ENCODE results near the gene CA10.

The CA10 gene

DNA sequence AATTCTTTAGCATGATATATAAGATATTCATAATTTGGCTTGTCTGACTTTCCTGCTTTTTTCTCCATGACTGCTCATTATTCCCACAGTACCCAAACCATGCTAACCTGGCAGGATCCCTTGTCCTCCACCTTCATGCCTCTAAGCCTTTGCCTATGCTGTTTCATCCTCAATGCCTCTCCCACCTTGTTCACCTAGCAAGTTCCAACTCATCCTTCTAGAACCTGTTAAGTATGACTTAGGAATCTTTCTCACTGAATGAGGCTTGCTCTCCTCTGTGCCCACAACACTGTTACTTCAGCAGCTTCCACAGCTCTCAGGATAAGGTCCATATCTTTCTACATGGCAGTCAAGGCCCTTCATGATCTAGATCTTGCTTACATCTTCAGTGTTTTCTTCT, 34.0 kb downstream of the CA10 start:
- Histone ChIP-seq H3K9me3 (ENCODE audit: control insufficient read depth in 1 of 2, low read length in 2 of 2) (no peaks in the 10 kb centered on the region), H3K27ac (ENCODE audit: low read depth, low read length) (no peak overlapping the region), H3K4me1 (ENCODE audit: control insufficient read depth in 1 of 2, insufficient read depth in 2 of 2, low read length in 2 of 2) (no peaks in the 10 kb centered on the region), H3K9ac (ENCODE audit: low read depth in 1 of 2, low read length in 2 of 2) (no peak overlapping the region), H3K27me3 (ENCODE audit: control insufficient read depth in 1 of 2, insufficient read depth in 2 of 2, low read length in 2 of 2) (no peaks in the 10 kb centered on the region), H3K4me3 (ENCODE audit: low read depth in 1 of 2, low read length in 2 of 2) (no peak overlapping the region), H3K36me3 (ENCODE audit: control insufficient read depth in 1 of 2, insufficient read depth in 2 of 2, low read length in 2 of 2) (no peaks in the 10 kb centered on the region)

GRCh38 chr17:52120465-52120864, 38.0 kb downstream of the CA10 start:
- Histone ChIP-seq H3K9me3 (ENCODE audit: control insufficient read depth in 1 of 2, low read length in 2 of 2) (no peaks in the 10 kb centered on the region), H3K27me3 (ENCODE audit: control insufficient read depth in 1 of 2, insufficient read depth in 2 of 2, low read length in 2 of 2) (no peaks in the 10 kb centered on the region), H3K36me3 (ENCODE audit: control insufficient read depth in 1 of 2, insufficient read depth in 2 of 2, low read length in 2 of 2) (no peaks in the 10 kb centered on the region), H3K4me1 (ENCODE audit: control insufficient read depth in 1 of 2, insufficient read depth in 2 of 2, low read length in 2 of 2) (no peaks in the 10 kb centered on the region), H3K4me3 (ENCODE audit: low read depth in 1 of 2, low read length in 2 of 2) (no peak overlapping the region), H3K9ac (ENCODE audit: low read depth in 1 of 2, low read length in 2 of 2) (no peak overlapping the region), H3K27ac (ENCODE audit: low read depth, low read length) (no peak overlapping the region)

DNA sequence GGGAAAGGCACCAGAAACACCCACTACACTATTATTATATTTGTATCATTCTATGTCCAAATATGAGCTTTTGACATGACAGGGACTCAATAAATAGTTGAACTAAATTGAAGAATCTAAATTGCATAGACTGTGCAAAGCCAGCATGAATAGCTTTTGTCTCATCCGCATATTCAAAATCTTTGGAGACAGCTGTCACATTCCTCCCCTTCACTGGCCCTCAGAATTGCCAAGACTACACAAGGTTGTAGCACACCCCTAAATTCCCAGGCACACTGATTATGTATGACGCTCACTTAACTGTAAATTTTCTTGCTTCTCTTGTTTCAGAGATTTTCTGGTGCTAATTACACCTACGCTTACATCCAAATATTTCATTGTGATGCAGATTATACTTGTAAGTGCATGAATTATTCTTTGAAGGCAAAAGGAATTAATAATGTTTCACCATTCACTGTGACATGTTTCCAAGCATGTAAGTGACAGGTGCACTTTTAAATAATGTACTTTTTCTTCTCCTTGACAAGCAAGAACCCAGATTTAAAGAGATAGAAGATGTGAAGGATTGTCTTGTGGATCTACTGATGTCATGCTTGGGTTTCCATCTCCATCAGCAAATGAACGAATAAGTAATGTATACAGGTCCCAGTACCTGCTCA, 47.5 kb downstream of the CA10 start:
- no peak overlapping the region for H3K4me3 ChIP-seq (ENCODE audit: low read depth in 1 of 2, low read length in 2 of 2)
- H3K9me3 ChIP-seq (ENCODE audit: control insufficient read depth in 1 of 2, low read length in 2 of 2), result no peaks in the 10 kb centered on the region
- no peak overlapping the region for H3K9ac ChIP-seq (ENCODE audit: low read depth in 1 of 2, low read length in 2 of 2)
- no peaks in the 10 kb centered on the region for H3K4me1 ChIP-seq (ENCODE audit: control insufficient read depth in 1 of 2, insufficient read depth in 2 of 2, low read length in 2 of 2)
- no peak overlapping the region for H3K27ac ChIP-seq (ENCODE audit: low read depth, low read length)
- H3K36me3 ChIP-seq (ENCODE audit: control insufficient read depth in 1 of 2, insufficient read depth in 2 of 2, low read length in 2 of 2), result no peaks in the 10 kb centered on the region
- no peaks in the 10 kb centered on the region for H3K27me3 ChIP-seq (ENCODE audit: control insufficient read depth in 1 of 2, insufficient read depth in 2 of 2, low read length in 2 of 2)

- H3K9ac ChIP-seq (ENCODE audit: low read depth in 1 of 2, low read length in 2 of 2), result no peak overlapping the region
- no peaks in the 10 kb centered on the region for H3K4me1 ChIP-seq (ENCODE audit: control insufficient read depth in 1 of 2, insufficient read depth in 2 of 2, low read length in 2 of 2)
- H3K4me3 ChIP-seq (ENCODE audit: low read depth in 1 of 2, low read length in 2 of 2), result no peak overlapping the region
- H3K27me3 ChIP-seq (ENCODE audit: control insufficient read depth in 1 of 2, insufficient read depth in 2 of 2, low read length in 2 of 2), result no peaks in the 10 kb centered on the region
- no peaks in the 10 kb centered on the region for H3K36me3 ChIP-seq (ENCODE audit: control insufficient read depth in 1 of 2, insufficient read depth in 2 of 2, low read length in 2 of 2)
- no peak overlapping the region for H3K27ac ChIP-seq (ENCODE audit: low read depth, low read length)
- H3K9me3 ChIP-seq (ENCODE audit: control insufficient read depth in 1 of 2, low read length in 2 of 2), result no peaks in the 10 kb centered on the region
Observed at GRCh38 chr17:52106638-52107261, 51.8 kb downstream of the CA10 start.

- no peaks in the 10 kb centered on the region for H3K36me3 ChIP-seq (ENCODE audit: control insufficient read depth in 1 of 2, insufficient read depth in 2 of 2, low read length in 2 of 2)
Observed at GRCh38 chr17:52106072-52106471, 52.4 kb downstream of the CA10 start.

DNA sequence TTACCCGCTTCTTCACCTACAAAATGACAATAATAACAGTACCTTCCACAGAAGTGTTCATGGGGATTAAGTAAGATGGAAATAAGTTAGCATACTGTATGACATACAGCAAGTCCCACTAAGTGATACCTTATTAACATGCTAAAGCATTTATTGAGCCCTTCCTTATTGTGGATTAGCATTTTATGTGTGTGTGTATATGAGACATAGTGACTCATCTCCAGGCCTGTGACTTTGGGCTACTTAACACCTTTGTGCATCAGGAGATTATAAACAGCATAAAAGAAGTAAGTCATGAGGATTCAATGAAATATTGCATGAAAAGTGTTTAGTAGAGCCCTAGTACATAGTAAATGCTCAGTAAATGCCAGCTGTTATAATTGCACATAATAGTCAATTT, 52.9 kb downstream of the CA10 start:
- H3K4me1 ChIP-seq (ENCODE audit: control insufficient read depth in 1 of 2, insufficient read depth in 2 of 2, low read length in 2 of 2), result no peaks in the 10 kb centered on the region
- no peaks in the 10 kb centered on the region for H3K27me3 ChIP-seq (ENCODE audit: control insufficient read depth in 1 of 2, insufficient read depth in 2 of 2, low read length in 2 of 2)
- H3K27ac ChIP-seq (ENCODE audit: low read depth, low read length), result no peak overlapping the region
- no peaks in the 10 kb centered on the region for H3K36me3 ChIP-seq (ENCODE audit: control insufficient read depth in 1 of 2, insufficient read depth in 2 of 2, low read length in 2 of 2)
- H3K9ac ChIP-seq (ENCODE audit: low read depth in 1 of 2, low read length in 2 of 2), result no peak overlapping the region
- no peak overlapping the region for H3K4me3 ChIP-seq (ENCODE audit: low read depth in 1 of 2, low read length in 2 of 2)
- no peaks in the 10 kb centered on the region for H3K9me3 ChIP-seq (ENCODE audit: control insufficient read depth in 1 of 2, low read length in 2 of 2)

More at GRCh38 chr17:52106072-52106471, 52.4 kb downstream of the CA10 start:
- Histone ChIP-seq H3K9me3 (ENCODE audit: control insufficient read depth in 1 of 2, low read length in 2 of 2) (no peaks in the 10 kb centered on the region), H3K27me3 (ENCODE audit: control insufficient read depth in 1 of 2, insufficient read depth in 2 of 2, low read length in 2 of 2) (no peaks in the 10 kb centered on the region), H3K9ac (ENCODE audit: low read depth in 1 of 2, low read length in 2 of 2) (no peak overlapping the region), H3K4me3 (ENCODE audit: low read depth in 1 of 2, low read length in 2 of 2) (no peak overlapping the region), H3K27ac (ENCODE audit: low read depth, low read length) (no peak overlapping the region), H3K4me1 (ENCODE audit: control insufficient read depth in 1 of 2, insufficient read depth in 2 of 2, low read length in 2 of 2) (no peaks in the 10 kb centered on the region)

DNA sequence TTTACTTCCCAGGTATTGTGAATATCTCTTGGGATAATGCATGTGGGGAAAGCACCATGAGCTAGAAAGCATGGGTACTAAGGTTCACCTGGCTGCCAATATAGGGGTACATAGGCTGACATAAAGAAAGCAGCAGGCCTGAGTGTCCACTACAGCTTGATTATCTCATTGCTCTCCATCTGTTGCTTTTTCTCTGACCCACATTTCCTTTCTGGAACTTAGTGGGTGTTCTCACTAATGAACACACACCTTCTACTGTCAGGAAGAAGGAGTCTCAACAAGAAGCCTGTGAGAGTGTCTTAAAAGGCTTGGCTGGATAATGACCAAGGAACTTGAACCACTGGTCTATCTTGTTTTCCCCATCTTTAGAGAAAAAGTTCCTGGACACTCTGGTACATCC, 62.5 kb downstream of the CA10 start:
- H3K27ac ChIP-seq (ENCODE audit: low read depth, low read length), result no peak overlapping the region
- no peaks in the 10 kb centered on the region for H3K4me1 ChIP-seq (ENCODE audit: control insufficient read depth in 1 of 2, insufficient read depth in 2 of 2, low read length in 2 of 2)
- H3K9ac ChIP-seq (ENCODE audit: low read depth in 1 of 2, low read length in 2 of 2), result no peak overlapping the region
- no peaks in the 10 kb centered on the region for H3K36me3 ChIP-seq (ENCODE audit: control insufficient read depth in 1 of 2, insufficient read depth in 2 of 2, low read length in 2 of 2)
- H3K27me3 ChIP-seq (ENCODE audit: control insufficient read depth in 1 of 2, insufficient read depth in 2 of 2, low read length in 2 of 2), result no peaks in the 10 kb centered on the region
- no peak overlapping the region for H3K4me3 ChIP-seq (ENCODE audit: low read depth in 1 of 2, low read length in 2 of 2)
- H3K9me3 ChIP-seq (ENCODE audit: control insufficient read depth in 1 of 2, low read length in 2 of 2), result no peaks in the 10 kb centered on the region

- no peak overlapping the region for H3K4me3 ChIP-seq (ENCODE audit: low read depth in 1 of 2, low read length in 2 of 2)
- no peaks in the 10 kb centered on the region for H3K9me3 ChIP-seq (ENCODE audit: control insufficient read depth in 1 of 2, low read length in 2 of 2)
- H3K4me1 ChIP-seq (ENCODE audit: control insufficient read depth in 1 of 2, insufficient read depth in 2 of 2, low read length in 2 of 2), result no peaks in the 10 kb centered on the region
- H3K36me3 ChIP-seq (ENCODE audit: control insufficient read depth in 1 of 2, insufficient read depth in 2 of 2, low read length in 2 of 2), result no peaks in the 10 kb centered on the region
- H3K27ac ChIP-seq (ENCODE audit: low read depth, low read length), result no peak overlapping the region
- H3K9ac ChIP-seq (ENCODE audit: low read depth in 1 of 2, low read length in 2 of 2), result no peak overlapping the region
- H3K27me3 ChIP-seq (ENCODE audit: control insufficient read depth in 1 of 2, insufficient read depth in 2 of 2, low read length in 2 of 2), result no peaks in the 10 kb centered on the region
Observed at GRCh38 chr17:52084176-52084575, 74.3 kb downstream of the CA10 start.

DNA sequence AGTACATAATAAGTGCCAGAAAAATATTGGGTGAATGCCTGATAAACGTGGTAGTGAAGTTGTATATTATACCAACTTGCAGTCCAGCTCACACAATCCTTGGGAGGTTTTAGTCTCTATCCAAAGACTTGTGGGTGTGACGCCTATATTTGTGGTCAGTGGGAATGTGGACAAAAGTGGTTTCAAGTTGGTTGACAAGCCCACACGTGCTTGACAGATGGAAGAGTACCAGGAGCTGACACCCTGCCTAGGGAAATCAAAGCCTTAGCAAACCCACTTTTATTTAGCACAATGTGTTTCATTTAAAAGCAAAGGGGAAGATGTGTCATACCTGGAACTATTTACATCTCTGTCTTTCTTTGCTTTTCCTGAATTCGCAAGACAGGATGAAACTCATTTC, 79.0 kb downstream of the CA10 start:
- no peaks in the 10 kb centered on the region for H3K27me3 ChIP-seq (ENCODE audit: control insufficient read depth in 1 of 2, insufficient read depth in 2 of 2, low read length in 2 of 2)
- no peak overlapping the region for H3K9ac ChIP-seq (ENCODE audit: low read depth in 1 of 2, low read length in 2 of 2)
- H3K9me3 ChIP-seq (ENCODE audit: control insufficient read depth in 1 of 2, low read length in 2 of 2), result no peaks in the 10 kb centered on the region
- H3K4me1 ChIP-seq (ENCODE audit: control insufficient read depth in 1 of 2, insufficient read depth in 2 of 2, low read length in 2 of 2), result no peaks in the 10 kb centered on the region
- no peak overlapping the region for H3K4me3 ChIP-seq (ENCODE audit: low read depth in 1 of 2, low read length in 2 of 2)
- no peaks in the 10 kb centered on the region for H3K36me3 ChIP-seq (ENCODE audit: control insufficient read depth in 1 of 2, insufficient read depth in 2 of 2, low read length in 2 of 2)
- H3K27ac ChIP-seq (ENCODE audit: low read depth, low read length), result no peak overlapping the region

GRCh38 chr17:52071712-52072111, 86.8 kb downstream of the CA10 start:
- H3K4me3 ChIP-seq (ENCODE audit: low read depth in 1 of 2, low read length in 2 of 2), result no peak overlapping the region
- H3K27me3 ChIP-seq (ENCODE audit: control insufficient read depth in 1 of 2, insufficient read depth in 2 of 2, low read length in 2 of 2), result no peaks in the 10 kb centered on the region
- no peaks in the 10 kb centered on the region for H3K4me1 ChIP-seq (ENCODE audit: control insufficient read depth in 1 of 2, insufficient read depth in 2 of 2, low read length in 2 of 2)
- H3K9ac ChIP-seq (ENCODE audit: low read depth in 1 of 2, low read length in 2 of 2), result no peak overlapping the region
- no peaks in the 10 kb centered on the region for H3K36me3 ChIP-seq (ENCODE audit: control insufficient read depth in 1 of 2, insufficient read depth in 2 of 2, low read length in 2 of 2)
- peaks cover 0 to 5% of the 10 kb centered on the region in 2 donors for H3K9me3 ChIP-seq (ENCODE audit: control insufficient read depth in 1 of 2, low read length in 2 of 2)
- no peak overlapping the region for H3K27ac ChIP-seq (ENCODE audit: low read depth, low read length)
